Activated CD4-positive, alpha-beta T cell treated with anti-CD3 and anti-CD28 coated beads, Interleukin-2, amount 50 U/mL, for 48 hours (primary cell): Measurements from ENCODE around the gene MYL12A.

Experiments
- DNase-seq, 2 experiments: peaks; one replicate each; pipeline ENCODE4 v3.0.0-alpha.2; 2020

MYL12A gene

DNA sequence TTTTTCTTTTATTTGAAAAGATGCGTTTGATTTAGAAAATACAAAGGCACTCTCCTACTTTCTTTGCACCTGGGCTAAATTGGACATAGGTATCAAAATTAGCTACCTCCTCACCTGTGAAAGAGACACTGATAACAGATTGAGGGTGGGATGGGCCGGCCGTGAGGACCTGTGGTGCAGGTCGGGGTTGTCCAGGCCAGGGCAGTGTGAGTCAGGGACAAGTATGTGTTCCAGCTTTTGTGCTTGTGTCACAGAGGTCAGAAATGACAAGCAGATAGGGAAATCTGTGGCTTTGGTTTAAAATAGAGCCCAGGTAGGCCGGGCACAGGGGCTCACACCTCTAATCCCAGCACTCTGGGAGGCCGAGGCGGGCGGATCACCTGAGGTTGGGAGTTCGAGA lies 36.9 kb downstream of the MYL12A start:
- no peak for DNase-seq

DNA sequence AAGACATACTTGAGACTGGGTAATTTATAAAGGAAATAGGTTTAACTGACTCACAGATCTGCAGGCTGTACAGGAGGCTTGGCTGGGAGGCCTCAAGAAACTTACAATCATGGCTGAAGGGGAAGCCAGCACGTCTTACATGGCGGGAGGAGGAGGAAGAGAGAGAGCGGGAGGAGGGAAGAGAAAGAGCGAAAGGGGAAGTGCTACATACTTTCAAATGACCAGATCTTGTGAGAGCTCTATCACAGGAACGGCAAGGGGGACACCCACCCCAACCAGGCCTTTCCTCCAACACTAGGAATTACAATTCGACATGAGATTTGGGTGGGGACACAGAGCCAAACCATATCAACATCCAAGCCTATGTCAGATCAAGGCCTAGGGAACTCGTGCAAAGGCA lies 38.6 kb downstream of the MYL12A start:
- no peak for DNase-seq

DNA sequence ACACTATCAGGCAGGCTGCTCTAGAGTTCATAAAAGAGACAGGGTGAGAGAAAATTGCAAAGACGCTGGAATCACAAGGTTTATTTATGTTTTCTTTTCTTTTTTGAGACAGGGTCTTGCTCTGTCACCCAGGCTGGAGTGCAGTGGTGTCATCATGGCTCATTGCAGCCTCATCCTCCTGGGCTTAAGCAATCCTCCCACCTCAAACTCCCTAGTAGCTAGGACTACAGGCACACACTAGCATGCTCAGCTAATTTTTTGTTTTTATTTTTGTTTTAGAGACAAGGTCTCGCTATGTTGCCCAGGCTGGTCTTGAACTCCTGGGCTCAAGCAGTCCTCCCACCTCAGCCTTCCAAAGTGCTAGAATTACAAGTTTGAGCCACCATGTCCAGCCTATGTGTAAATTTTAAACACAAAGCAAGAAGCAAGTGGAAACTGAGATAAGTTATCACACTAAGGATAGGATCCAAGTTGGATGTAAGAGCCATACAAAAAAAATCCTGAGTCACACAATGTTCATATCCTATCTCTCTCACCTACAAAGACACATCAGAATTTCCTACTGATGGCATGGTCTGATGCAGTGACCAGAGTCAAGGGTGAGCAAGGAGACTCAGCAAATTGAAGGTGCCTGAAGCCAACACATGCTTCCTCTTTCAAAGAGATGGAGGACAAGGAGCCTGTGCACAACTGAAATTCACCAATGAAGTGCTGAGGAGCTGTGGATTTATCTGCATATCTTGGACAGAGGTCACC lies 45.8 kb downstream of the MYL12A start:
- no peak for DNase-seq

DNA sequence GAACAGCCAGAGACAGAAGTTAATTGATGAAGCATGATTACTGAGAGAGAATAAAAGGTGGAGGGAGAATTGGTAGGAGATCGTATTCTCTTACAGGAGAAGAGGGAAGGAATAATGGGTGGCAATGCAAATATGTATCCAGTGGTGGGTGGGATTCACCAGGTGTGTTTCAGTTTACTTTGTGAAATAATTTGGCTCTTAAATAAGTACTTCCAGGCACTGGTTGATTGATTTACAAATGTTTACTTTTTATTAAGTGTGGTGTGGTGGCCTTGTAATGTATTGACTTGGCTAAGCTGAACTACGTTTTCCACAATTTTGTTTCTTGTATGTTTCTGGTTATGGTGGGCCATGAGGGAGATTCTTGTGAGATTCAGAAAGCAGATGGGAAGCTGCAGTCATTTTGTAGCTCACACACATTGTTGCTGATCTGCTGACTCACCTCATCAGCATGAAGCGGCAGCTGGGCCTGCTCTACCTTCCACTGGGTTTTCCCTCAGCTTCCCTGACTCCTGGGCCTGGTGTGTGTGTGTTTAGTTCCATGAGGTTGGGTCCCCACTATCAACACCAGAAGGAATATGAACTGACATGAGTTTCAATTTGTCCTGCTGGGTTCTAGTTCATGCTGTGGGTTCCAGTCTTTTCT lies 47.0 kb downstream of the MYL12A start:
- DNase-seq, result no peak

DNA sequence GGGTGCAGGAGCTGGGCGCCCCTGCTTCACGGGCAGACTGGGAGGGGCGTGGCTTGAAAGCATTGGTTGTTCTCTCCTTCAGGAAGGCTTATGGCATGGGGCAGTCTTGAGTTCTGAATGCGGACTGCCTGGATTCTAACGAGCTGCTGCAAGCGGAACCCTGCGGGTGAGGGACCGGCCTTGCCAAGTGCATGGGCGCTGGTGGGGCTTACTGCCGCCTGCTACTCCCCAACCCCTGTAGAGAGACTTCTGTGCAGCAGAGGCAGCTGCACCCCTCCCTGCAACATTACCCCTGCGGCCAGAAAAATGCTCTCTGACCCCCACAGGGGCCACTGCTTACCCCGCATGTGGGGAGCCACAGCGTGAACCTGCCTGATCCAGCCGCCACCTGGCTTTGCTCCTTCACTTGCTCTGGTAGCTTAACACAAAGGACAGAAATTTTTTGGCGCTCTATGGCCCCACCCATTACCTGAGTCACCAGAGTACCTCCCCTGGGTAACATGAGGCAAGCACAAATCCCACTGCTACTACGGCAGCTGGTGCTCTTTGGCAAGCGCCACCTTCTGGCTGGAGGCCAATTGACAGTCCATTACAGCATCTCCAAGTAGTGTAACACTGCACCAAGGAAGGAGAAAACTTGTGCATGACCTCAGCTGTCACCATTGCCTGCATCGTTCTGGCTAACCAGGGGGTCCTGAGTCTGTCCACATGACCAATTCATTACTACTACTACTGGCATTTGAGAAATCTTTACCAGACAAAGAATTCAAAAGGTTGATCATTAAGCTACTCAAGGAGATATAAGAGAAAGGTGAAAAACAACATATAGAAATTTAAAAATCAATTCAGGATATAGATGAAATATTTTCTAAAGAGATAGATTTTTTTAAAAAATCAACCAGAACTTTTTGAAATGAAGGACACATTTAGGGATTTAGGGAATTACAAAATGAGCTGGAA lies 49.7 kb downstream of the MYL12A start:
- peak; percentile 96 to 97 for DNase-seq

DNA sequence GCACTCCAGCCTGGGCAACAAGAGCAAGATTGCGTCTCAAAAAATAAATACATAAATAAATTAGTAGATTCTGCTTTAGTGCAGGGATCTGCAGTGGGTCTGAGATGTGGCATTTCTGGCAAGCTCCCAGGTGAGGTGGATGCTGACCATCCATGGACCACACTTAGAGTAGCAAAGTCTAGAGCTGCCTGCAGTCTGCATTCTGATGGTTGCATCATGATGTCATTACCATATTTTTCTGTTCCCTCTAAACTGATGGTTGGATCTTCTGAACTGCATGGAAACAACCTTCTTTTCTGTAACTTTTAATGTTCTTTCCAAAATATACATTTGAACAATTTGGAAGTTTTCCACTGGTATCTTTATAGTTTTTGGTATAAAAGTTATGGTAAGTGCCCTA lies 57.2 kb downstream of the MYL12A start:
- DNase-seq, result no peak

DNA sequence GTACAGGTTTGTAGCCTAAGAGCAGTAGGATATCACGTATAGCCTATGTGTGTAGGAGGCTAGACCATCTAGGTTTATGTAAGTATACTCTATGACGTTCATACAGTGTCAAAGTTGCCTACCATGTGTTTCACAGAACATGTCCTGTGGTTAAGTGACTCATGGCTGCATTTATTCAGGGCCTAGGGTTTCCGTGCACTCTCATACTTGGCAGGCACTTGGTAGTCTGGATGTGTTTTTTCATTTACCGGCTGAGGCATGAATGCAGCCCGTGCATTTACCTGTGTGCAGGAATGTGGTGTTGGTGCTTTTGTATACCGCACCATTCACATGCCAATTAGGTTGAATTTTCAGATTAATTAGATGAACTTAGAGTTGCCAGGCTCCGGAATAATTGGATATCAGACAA lies 57.8 kb downstream of the MYL12A start:
- peak; percentile 41 to 58 for DNase-seq
